DOHH2 (cell line): ENCODE results near the gene TAF4B.

Experiments used
- CTCF ChIP-seq: fragments of 200-600 bp; sonication (generic); IDR thresholded peaks from one replicate; pipeline ENCODE4 v1.5.1; 2014; ENCODE audit warnings: antibody characterized with exemption, mild to moderate bottlenecking, low read depth, low read length; ENCODE audit not compliant: poor library complexity, severe bottlenecking
- EZH2phosphoT487 ChIP-seq: fragments of 200-600 bp; sonication (generic); IDR thresholded peaks from 2 replicates; pipeline ENCODE4 v1.6.1; 2017; ENCODE audit warnings: borderline replicate concordance, mild to moderate bottlenecking, antibody characterized with exemption, low read length, moderate library complexity, mixed read lengths

- TF ChIP-seq CTCF (no peak), EZH2phosphoT487 (no peak)
Measured at GRCh38 chr18:26370037-26370436, 143.8 kb downstream of the TAF4B start.
